Body of pancreas (tissue), 4 donors: ENCODE data around the gene ERC2. TPM values are rescaled to one million over a fixed set of nuclear protein-coding genes. Genes with fewer than 3 reads are reported as not detected.

Experiments used
- ATAC-seq: fragments of 150-250 bp; one replicate; pipeline ENCODE4 v1.9.1; 2016
- DNase-seq, 4 donors: peaks; one replicate each; pipeline ENCODE4 v3.0.0-alpha.2; 2019
- H3K27ac ChIP-seq, 4 donors: fragments of 200-600 bp; sonication (generic); 1 replicate in 3 of 4; 2 replicates in 1 of 4; pipeline versions ENCODE4 v1.5.1 to v1.6.1; 2016 to 2019; ENCODE audit warnings: mild to moderate bottlenecking in 1 of 4, mixed read lengths in 1 of 4, moderate library complexity in 1 of 4
- H3K27me3 ChIP-seq, 2 donors: fragments of 200-600 bp; sonication (generic); one replicate each; pipeline ENCODE4 v1.6.0; 2016; ENCODE audit warnings: mild to moderate bottlenecking in 1 of 2
- H3K36me3 ChIP-seq, 2 donors: fragments of 200-600 bp; sonication (generic); replicated peaks in 1 of 2; 2 replicates each; pipeline ENCODE4 v1.5.1; 2016; ENCODE audit warnings: low read depth in 2 of 2; ENCODE audit not compliant: insufficient read depth in 1 of 2
- H3K4me1 ChIP-seq: fragments of 200-600 bp; sonication (generic); one replicate; pipeline ENCODE4 v1.6.0; 2016
- H3K4me3 ChIP-seq, 2 donors: fragments of 200-600 bp; sonication (generic); 1 replicate in 1 of 2; 2 replicates in 1 of 2; pipeline ENCODE4 v1.5.1; 2016 to 2019
- H3K9me3 ChIP-seq, 3 donors: fragments of 200-600 bp; sonication (generic); 1 replicate in 2 of 3; 2 replicates in 1 of 3; pipeline ENCODE4 v1.5.1; 2016
- CTCF ChIP-seq, 7 experiments: fragments of 450-650 bp in 4 of 7; fragments of 200-600 bp in 3 of 7; sonication (generic) in 3 of 7; IDR thresholded peaks; one replicate each; pipeline ENCODE4 v1.5.1; 2016 to 2019; ENCODE audit warnings: antibody characterized with exemption in 7 of 7
- POLR2A ChIP-seq, 3 donors: fragments of 450-650 bp; IDR thresholded peaks; one replicate each; pipeline ENCODE4 v1.6.1; 2016; ENCODE audit warnings: antibody characterized with exemption in 3 of 3, mild to moderate bottlenecking in 2 of 3
- WGBS, 2 donors: methylation state at CpG; one replicate each; pipeline ENCODE4 v1.1.5; 2017; 5-methylcytosine and 5-hydroxymethylcytosine counted together
- intact Hi-C: fragments of 100-400 bp; cut with DNase I; formaldehyde crosslinking; loops from one replicate; pipeline ENCODE4 v1.15.1; 2023
- total RNA-seq, 2 donors: library from RNA; depleted of rRNA; stranded (reverse); fragments of >200 nt; gene quantifications; one replicate each; pipeline ENCODE4 v1.1.0, GENCODE V29; 2016

The ERC2 gene
- total RNA-seq, 2 donors from 2014 or later: 4.0 to 4.7 TPM

GRCh38 chr3:55687526-55687925 lies 780.7 kb downstream of the ERC2 start:
- Histone ChIP-seq H3K36me3 (no peaks in the 10 kb centered on the region), H3K9me3 (no peaks in the 10 kb centered on the region), H3K4me1 (no peaks in the 10 kb centered on the region), H3K4me3 (no peak overlapping the region), H3K27me3 (no peaks in the 10 kb centered on the region), H3K27ac (no peak overlapping the region)
- 80 to 82% methylated on average over 5 of the region's 5 CpGs for WGBS, 2 donors
- no peak for DNase-seq
- intact Hi-C loops: no loop called here
- no peak for TF ChIP-seq POLR2A (IDR thresholded peaks at IDR 0.05)
- TF ChIP-seq CTCF (IDR thresholded peaks at IDR 0.05): no peak
- no peak for ATAC-seq

DNA sequence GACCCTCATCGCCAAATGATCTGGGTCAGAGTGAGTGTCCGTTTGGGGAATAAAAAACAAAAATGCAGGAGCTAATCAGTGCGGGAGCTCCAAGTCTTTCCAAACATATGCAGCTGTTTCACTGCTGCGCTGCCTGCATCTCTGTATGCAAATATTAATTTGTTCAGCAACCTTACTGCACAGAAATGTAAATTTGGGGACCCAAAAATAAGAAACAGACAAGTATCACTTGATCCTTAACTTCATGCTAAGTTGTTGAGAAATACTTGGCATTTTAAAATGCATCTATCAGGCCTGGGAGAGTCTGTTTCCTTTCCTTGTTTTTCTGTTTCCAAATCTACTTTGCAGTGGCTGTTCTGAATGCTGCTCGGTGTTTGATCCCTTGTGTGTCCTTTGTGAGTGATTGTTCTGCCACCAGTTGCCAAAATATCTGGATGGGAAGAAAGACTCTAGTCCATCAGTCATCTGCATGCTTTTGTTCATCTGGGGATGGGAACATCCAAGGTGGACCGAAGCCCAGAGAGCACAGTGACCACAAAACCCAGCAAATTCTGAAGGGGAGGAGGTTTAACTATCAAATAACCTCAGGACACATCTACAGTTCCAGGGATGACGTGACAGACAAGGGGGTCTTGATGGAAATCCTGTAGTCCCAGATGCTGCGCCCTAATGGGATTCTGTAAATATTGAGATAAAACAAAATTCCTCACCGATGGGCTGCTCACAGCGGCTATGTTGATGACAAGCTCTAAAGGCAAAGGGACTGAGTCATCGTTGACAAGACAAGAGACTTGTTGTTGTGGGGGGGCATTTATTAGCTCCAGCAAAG lies 781.6 kb downstream of the ERC2 start:
- WGBS, 2 donors: 68 to 78% methylated on average over 11 of the region's 11 CpGs
- Histone ChIP-seq H3K4me1 (no peaks in the 10 kb centered on the region), H3K36me3 (no peaks in the 10 kb centered on the region), H3K9me3 (no peaks in the 10 kb centered on the region), H3K27me3 (no peaks in the 10 kb centered on the region), H3K27ac (no peak overlapping the region), H3K4me3 (no peak overlapping the region)
- intact Hi-C loops: no loop called here
- no peak for DNase-seq
- TF ChIP-seq CTCF (IDR thresholded peaks at IDR 0.05): no peak
- no peak for TF ChIP-seq POLR2A (IDR thresholded peaks at IDR 0.05)
- ATAC-seq: no peak

DNA sequence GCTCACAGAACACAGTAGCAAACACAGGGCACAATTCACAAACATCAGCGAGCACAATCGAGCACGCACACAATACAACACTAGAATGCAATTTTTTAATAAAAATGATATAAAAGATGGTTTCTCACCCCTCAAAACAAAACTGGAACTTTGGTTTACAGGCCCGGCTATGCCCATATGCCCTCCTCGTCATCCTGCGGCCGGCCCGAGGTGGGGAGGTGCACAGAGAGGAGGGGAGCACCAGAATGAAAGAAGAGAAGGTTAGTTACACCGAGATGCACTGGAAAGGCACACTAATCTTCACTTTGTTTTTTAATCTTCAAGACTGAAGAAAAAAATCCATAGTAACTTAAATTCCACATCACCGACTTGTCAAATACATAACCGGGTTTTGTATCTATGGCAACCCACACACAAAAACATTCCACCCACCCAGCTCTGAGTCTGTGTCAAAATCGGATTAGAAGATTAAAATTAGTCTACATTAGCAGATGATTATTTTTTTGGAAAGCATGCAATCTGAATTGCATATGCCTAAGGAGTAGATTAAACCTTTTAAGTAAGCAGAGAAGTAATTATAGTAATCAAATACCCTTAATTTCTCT lies 784.5 kb downstream of the ERC2 start:
- WGBS, 2 donors: 85 to 88% methylated on average over 12 of the region's 12 CpGs
- TF ChIP-seq CTCF (IDR thresholded peaks at IDR 0.05) (no peak), POLR2A (IDR thresholded peaks at IDR 0.05) (no peak)
- ATAC-seq (no peak), DNase-seq (no peak)
- H3K27ac ChIP-seq: no peak overlapping the region
- no peaks in the 10 kb centered on the region for H3K4me1 ChIP-seq
- no peaks in the 10 kb centered on the region for H3K36me3 ChIP-seq
- no peaks in the 10 kb centered on the region for H3K9me3 ChIP-seq
- intact Hi-C loops: no loop called here
- no peak overlapping the region for H3K4me3 ChIP-seq
- H3K27me3 ChIP-seq: no peaks in the 10 kb centered on the region

DNA sequence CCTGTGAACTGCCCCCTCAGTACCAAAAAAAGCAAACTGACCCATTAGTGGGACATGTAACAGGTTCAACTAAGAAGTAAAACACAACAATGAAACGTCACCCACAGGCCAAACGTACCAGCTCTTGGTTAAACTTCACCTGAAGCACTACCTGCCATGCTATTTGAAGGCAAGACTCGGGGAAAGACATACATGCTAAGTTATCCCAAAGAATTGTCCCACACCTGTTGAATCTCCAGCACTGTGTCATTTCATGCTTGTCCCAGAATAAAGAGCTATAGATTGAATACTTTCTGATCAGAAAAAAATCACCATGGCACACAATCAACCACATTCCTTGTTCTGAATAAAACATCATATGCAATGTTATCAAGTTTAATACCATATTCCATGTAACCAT lies 785.8 kb downstream of the ERC2 start:
- H3K36me3 ChIP-seq: no peaks in the 10 kb centered on the region
- H3K4me1 ChIP-seq: no peaks in the 10 kb centered on the region
- no peaks in the 10 kb centered on the region for H3K9me3 ChIP-seq
- H3K4me3 ChIP-seq: no peak overlapping the region
- DNase-seq (no peak), ATAC-seq (no peak)
- intact Hi-C loops: no loop called here
- H3K27me3 ChIP-seq: no peaks in the 10 kb centered on the region
- no peak for TF ChIP-seq CTCF (IDR thresholded peaks at IDR 0.05)
- no peak for TF ChIP-seq POLR2A (IDR thresholded peaks at IDR 0.05)
- H3K27ac ChIP-seq: no peak overlapping the region
- 73 to 75% methylated on average over 3 of the region's 3 CpGs for WGBS, 2 donors
